ENCODE data around the gene RAB17. TPM values are rescaled to one million over a fixed set of nuclear protein-coding genes. Genes with fewer than 3 reads are reported as not detected.

RAB17 gene
- total and polyA plus RNA-seq, 2 of the 8 experiments (the other 6 are each of a cell fraction or from before 2014, with no cell fraction given): 42.6 to 83.4 TPM

DNA sequence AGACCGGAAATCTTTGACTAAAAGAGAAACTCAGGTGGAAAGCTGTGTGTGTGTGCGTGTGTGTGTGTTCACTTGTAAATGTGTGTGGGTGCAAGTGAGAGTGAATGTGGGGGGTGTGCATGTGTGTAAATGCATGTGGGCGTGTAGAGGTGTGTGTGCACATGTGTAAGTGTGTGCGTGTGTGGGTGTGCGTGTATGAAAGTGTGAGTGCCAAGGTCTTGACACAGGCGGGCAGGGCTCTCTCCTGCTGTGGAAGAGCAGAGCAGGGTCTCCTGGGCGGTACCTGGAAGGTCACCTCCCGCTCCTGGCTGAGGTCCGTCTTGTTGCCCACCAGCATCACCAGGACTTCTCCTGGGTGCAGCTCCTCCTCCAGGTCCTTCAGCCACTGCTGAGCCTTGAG, 13.6 kb downstream of the RAB17 start:
- H2BK15ac ChIP-seq (ENCODE audit: low read length): no peak overlapping the region
- TF ChIP-seq SRF (IDR thresholded peaks at IDR 0.05; ENCODE audit: low read depth, low read length): no peak

More for the DNA sequence above, 13.6 kb downstream of the RAB17 start:
- no peaks in the 10 kb centered on the region; the same call in 1 of the 2 replicates for H3K23me2 ChIP-seq (ENCODE audit: low read depth, low read length)
- peaks cover 0 to 5% (median 1%) of the 10 kb centered on the region in 4 experiments; a peak in 2 of 8 replicates for H3K36me3 ChIP-seq (ENCODE audit: control insufficient read depth in 2 of 4, insufficient read depth in 4 of 4, low read length in 3 of 4)
- H3K9me3 ChIP-seq (ENCODE audit: insufficient read depth in 2 of 2, low read depth in 1 of 2, low read length in 1 of 2): no peaks in the 10 kb centered on the region
- no peak overlapping the region for H2BK20ac ChIP-seq (ENCODE audit: low read length)
- H3K79me1 ChIP-seq (ENCODE audit: low read depth, low read length): no peaks in the 10 kb centered on the region; the same call in 1 of the 2 replicates
- CTCF ChIA-PET (ENCODE audit: partially characterized antibody): interaction anchor here (0.6 to 8.1 kb wide), 8 partner anchors 13 to 110 kb away, joined by 3 to 107 read pairs (median 4); partner anchors contain the start of gene RAB17
- H3K14ac ChIP-seq (ENCODE audit: insufficient read length): no peak overlapping the region
- H3K4ac ChIP-seq (replicated peaks; ENCODE audit: insufficient read length, low read depth, low read length): no peak overlapping the region
- no peak overlapping the region for H3K23ac ChIP-seq (ENCODE audit: insufficient read length)
- FAIRE-seq: no peak
- no peak overlapping the region for H3K56ac ChIP-seq (replicated peaks; ENCODE audit: insufficient read length, low read depth, low read length)
- no peak overlapping the region for H2AFZ ChIP-seq (ENCODE audit: low read length)
- H3K27me3 ChIP-seq (replicated peaks in 1 of 4; ENCODE audit: control insufficient read depth in 3 of 4, extremely low read depth in 1 of 4, insufficient read depth in 3 of 4, low read length in 3 of 4): no peaks in the 10 kb centered on the region
- 89% methylated on average over 9 of the region's 9 CpGs; no CpG with 5 or more reads in 1 of the 2 experiments for WGBS, 2 experiments (ENCODE audit: extremely low coverage in 1 of 2, insufficient coverage in 1 of 2, insufficient read length in 1 of 2, insufficient replicate concordance in 2 of 2, low coverage in 1 of 2, low lambda C conversion rate in 2 of 2, missing lambda C conversion rate in 1 of 2)
- peaks cover 0 to 14% (median 6%) of the 10 kb centered on the region in 4 experiments; a peak in 5 of 7 replicates for H3K4me1 ChIP-seq (replicated peaks in 1 of 4; ENCODE audit: control insufficient read depth in 3 of 4, insufficient read depth in 4 of 4, low read length in 3 of 4)
- H4K8ac ChIP-seq (ENCODE audit: extremely low read depth, insufficient read depth, low read length): no peak overlapping the region
- H4K5ac ChIP-seq (ENCODE audit: insufficient read length, low read depth, low read length): no peak overlapping the region
- DNase-seq (ENCODE audit: low read depth in 1 of 2, low spot score in 2 of 2): no peak
- H3K4me2 ChIP-seq (ENCODE audit: insufficient read depth in 1 of 2, low read depth in 2 of 2, low read length in 2 of 2): no peak overlapping the region
- 0 out of 2 replicates have a peak overlapping the region, but pooled peaks have one; percentile 8 for H2BK5ac ChIP-seq (ENCODE audit: low read depth, low read length)
- no peak overlapping the region for H3K4me3 ChIP-seq (ENCODE audit: extremely low read depth in 1 of 4, insufficient read depth in 2 of 4, low read depth in 3 of 4, low read length in 4 of 4)
- POLR2A ChIA-PET (ENCODE audit: partially characterized antibody): interaction anchor here (0.7 to 2.3 kb wide), 6 partner anchors 8 to 50 kb away, joined by 3 to 9 read pairs (median 5); partner anchors contain the start of gene LRRFIP1
- no peak overlapping the region for H3K9ac ChIP-seq (replicated peaks in 1 of 4; ENCODE audit: extremely low read depth in 1 of 4, low read depth in 3 of 4, low read length in 3 of 4)
- H3K79me2 ChIP-seq (ENCODE audit: control insufficient read depth in 1 of 2, insufficient read depth in 2 of 2, low read length in 2 of 2): no peaks in the 10 kb centered on the region
- H2BK120ac ChIP-seq (replicated peaks; ENCODE audit: low read depth, low read length): no peak overlapping the region
- H4K20me1 ChIP-seq (replicated peaks in 1 of 2; ENCODE audit: control insufficient read depth in 1 of 2, insufficient read depth in 2 of 2, low read length in 2 of 2): peaks cover 0 to 3% of the 10 kb centered on the region in 2 experiments
- no peak overlapping the region for H2BK12ac ChIP-seq (ENCODE audit: low read depth, low read length)
- no peak overlapping the region for H4K91ac ChIP-seq (replicated peaks; ENCODE audit: insufficient read length, low read length)
- H3K27ac ChIP-seq (ENCODE audit: low read depth, low read length): no peak overlapping the region
- no peak overlapping the region for H3K18ac ChIP-seq (ENCODE audit: extremely low read depth, low read length)
- H2AK5ac ChIP-seq (ENCODE audit: low read depth, low read length): no peak overlapping the region

All from H1 (cell line).